ENCODE measurements around the gene ZFYVE9.
"Not testable (repeated sequence)": the region's sequence is repeated elsewhere in the genome, so short reads cannot be mapped to it uniquely, and the experiment has no call there.

Gene ZFYVE9

GRCh38 chr1:52123622-52124021, 18.3 kb upstream of the ZFYVE9 start:
- Histone ChIP-seq H3K27ac (ENCODE audit: low read depth in 2 of 2, low read length in 2 of 2) (no peak overlapping the region), H3K9ac (ENCODE audit: low read depth in 1 of 2, low read length in 2 of 2) (no peak overlapping the region)

DNA sequence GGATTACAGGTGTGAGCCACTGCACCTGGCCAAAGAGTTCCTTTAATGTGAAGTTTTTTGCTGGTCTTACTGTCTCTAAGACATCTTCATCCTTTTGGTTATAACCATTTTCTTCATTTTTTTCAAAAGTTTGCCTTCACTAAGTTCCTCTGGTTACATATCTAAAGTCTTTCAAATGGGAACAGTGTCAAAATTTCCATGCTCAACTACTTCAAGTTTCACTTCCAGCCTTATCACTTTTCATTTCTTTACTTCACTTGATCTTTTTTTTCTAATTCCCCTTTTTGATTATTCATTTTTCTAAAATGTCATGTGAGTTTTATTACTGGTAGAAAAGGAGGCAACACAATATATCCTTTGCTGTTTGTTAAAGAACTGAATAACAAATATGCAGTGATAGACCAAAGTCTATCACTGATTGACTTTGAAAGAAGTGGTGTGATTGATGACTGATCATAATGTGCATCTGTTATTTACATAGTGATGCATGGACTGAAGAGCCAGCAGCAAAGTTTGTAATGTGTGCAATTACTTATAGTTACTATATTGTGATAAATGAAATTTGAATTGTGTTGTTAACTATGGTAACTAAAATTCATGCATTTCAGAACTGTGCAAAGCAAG, 16.0 kb upstream of the ZFYVE9 start:
- Histone ChIP-seq H3K27me3 (ENCODE audit: control insufficient read depth in 2 of 2, insufficient read depth in 2 of 2, low read length in 2 of 2) (no peaks in the 10 kb centered on the region), H3K36me3 (ENCODE audit: control insufficient read depth in 2 of 2, insufficient read depth in 2 of 2, low read length in 2 of 2) (no peaks in the 10 kb centered on the region), H3K27ac (ENCODE audit: low read depth in 2 of 2, low read length in 2 of 2) (no peak overlapping the region), H3K9ac (ENCODE audit: low read depth in 1 of 2, low read length in 2 of 2) (no peak overlapping the region), H3K4me1 (ENCODE audit: control insufficient read depth in 2 of 2, insufficient read depth in 2 of 2, low read length in 2 of 2) (no peaks in the 10 kb centered on the region), H3K4me3 (ENCODE audit: low read length in 2 of 2) (no peak overlapping the region), H3K9me3 (ENCODE audit: control insufficient read depth in 2 of 2, low read length in 2 of 2) (no peaks in the 10 kb centered on the region)

More at GRCh38 chr1:52123622-52124021, 18.3 kb upstream of the ZFYVE9 start:
- no peak overlapping the region for H3K4me3 ChIP-seq (ENCODE audit: low read length in 2 of 2)
- H3K36me3 ChIP-seq (ENCODE audit: control insufficient read depth in 2 of 2, insufficient read depth in 2 of 2, low read length in 2 of 2) = no peaks in the 10 kb centered on the region
- H3K4me1 ChIP-seq (ENCODE audit: control insufficient read depth in 2 of 2, insufficient read depth in 2 of 2, low read length in 2 of 2) = no peaks in the 10 kb centered on the region
- H3K9me3 ChIP-seq (ENCODE audit: control insufficient read depth in 2 of 2, low read length in 2 of 2) = no peaks in the 10 kb centered on the region
- H3K27me3 ChIP-seq (ENCODE audit: control insufficient read depth in 2 of 2, insufficient read depth in 2 of 2, low read length in 2 of 2) = no peaks in the 10 kb centered on the region

- Histone ChIP-seq H3K9ac (ENCODE audit: low read depth in 1 of 2, low read length in 2 of 2) (no peak overlapping the region), H3K4me3 (ENCODE audit: low read length in 2 of 2) (no peak overlapping the region), H3K27me3 (ENCODE audit: control insufficient read depth in 2 of 2, insufficient read depth in 2 of 2, low read length in 2 of 2) (no peaks in the 10 kb centered on the region), H3K27ac (ENCODE audit: low read depth in 2 of 2, low read length in 2 of 2) (no peak overlapping the region), H3K9me3 (ENCODE audit: control insufficient read depth in 2 of 2, low read length in 2 of 2) (no peaks in the 10 kb centered on the region), H3K36me3 (ENCODE audit: control insufficient read depth in 2 of 2, insufficient read depth in 2 of 2, low read length in 2 of 2) (no peaks in the 10 kb centered on the region), H3K4me1 (ENCODE audit: control insufficient read depth in 2 of 2, insufficient read depth in 2 of 2, low read length in 2 of 2) (no peaks in the 10 kb centered on the region)
These were observed 14.4 kb upstream of the ZFYVE9 start for GRCh38 chr1:52127181-52128180.

DNA sequence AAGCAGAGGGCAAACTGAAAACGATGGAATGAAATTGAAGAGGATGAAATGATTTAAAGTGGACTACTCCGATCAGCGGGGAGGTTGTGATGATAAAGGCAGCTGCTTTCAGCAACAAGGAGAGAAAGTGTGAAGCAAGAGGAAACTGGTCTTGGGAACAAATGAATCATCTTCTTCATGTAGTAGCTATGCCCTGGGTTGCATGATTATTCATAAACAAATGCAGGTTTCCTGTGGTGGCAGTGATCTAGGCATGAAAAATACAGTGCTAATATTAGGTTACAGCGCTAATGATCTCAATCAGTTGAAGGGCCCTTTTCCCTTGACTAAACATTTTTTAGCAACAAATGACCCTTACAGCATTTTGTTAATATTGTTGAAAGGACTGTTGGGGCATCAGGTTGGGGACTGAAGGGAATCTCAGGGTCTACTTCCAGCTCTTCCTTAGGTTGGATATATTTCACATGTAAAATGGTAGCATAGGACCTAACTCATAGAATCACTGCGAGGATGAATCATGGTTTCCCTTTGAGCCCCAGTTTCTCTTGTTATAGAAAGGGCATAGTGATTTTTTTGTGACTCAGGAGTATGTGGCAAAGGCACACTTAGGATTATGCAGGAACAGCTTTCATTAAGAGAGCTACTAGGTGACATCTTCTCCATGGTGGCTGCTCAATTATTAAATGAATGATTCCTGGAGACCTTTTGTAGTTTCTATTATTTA, 1.9 kb upstream of the ZFYVE9 start:
- no peaks in the 10 kb centered on the region for H3K9me3 ChIP-seq (ENCODE audit: control insufficient read depth in 2 of 2, low read length in 2 of 2)
- no peak overlapping the region for H3K4me3 ChIP-seq (ENCODE audit: low read length in 2 of 2)
- no peak overlapping the region for H3K9ac ChIP-seq (ENCODE audit: low read depth in 1 of 2, low read length in 2 of 2)
- H3K27me3 ChIP-seq (ENCODE audit: control insufficient read depth in 2 of 2, insufficient read depth in 2 of 2, low read length in 2 of 2) = no peaks in the 10 kb centered on the region
- no peak overlapping the region for H3K27ac ChIP-seq (ENCODE audit: low read depth in 2 of 2, low read length in 2 of 2)
- H3K4me1 ChIP-seq (ENCODE audit: control insufficient read depth in 2 of 2, insufficient read depth in 2 of 2, low read length in 2 of 2) = peaks cover 7 to 16% of the 10 kb centered on the region in 2 donors
- H3K36me3 ChIP-seq (ENCODE audit: control insufficient read depth in 2 of 2, insufficient read depth in 2 of 2, low read length in 2 of 2) = no peaks in the 10 kb centered on the region

DNA sequence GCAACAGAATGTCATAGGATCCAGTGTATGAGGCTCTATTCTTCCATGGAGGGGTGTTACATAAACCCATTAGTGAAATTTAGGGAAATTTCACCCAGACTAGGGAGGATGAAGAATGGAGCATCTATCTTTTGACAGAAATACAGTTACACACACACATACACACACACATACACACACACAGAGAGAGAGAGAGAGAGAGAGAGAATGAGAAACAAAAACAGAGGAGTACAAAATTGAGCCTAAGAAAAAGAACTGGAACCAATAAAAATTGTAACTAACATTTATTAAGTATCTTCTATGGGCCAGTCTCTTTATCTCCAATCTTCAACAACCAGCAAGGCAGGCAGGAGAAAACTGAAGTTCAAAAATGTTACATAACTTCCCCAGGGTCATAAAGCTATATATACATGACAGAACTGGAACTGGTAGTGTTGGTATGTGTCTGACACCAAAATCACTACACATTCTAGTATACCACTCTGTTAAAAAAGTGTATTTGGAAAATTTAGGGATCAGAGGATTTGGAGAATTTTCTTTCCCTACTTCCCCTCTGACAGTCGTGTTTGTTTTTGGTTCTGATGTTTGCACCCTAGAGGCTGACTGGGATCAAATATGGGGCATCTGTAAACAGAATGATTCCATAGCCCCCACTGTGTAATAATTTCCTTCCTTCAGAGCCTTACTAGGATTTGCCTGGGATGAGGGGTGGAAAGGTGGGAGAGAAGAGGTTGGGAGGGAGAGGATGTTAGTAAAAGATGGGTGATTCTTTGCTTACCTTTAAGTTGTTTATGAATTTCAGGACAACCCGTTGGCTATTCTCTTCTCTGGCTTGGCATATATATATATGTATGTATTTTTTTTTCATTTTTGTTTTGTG, 1.0 kb upstream of the ZFYVE9 start:
- Histone ChIP-seq H3K4me1 (ENCODE audit: control insufficient read depth in 2 of 2, insufficient read depth in 2 of 2, low read length in 2 of 2) (peaks cover 8 to 18% of the 10 kb centered on the region in 2 donors), H3K27me3 (ENCODE audit: control insufficient read depth in 2 of 2, insufficient read depth in 2 of 2, low read length in 2 of 2) (no peaks in the 10 kb centered on the region), H3K4me3 (ENCODE audit: low read length in 2 of 2) (peak overlapping the region in 1 of 2 donors; percentile 68), H3K9me3 (ENCODE audit: control insufficient read depth in 2 of 2, low read length in 2 of 2) (no peaks in the 10 kb centered on the region), H3K36me3 (ENCODE audit: control insufficient read depth in 2 of 2, insufficient read depth in 2 of 2, low read length in 2 of 2) (no peaks in the 10 kb centered on the region), H3K9ac (ENCODE audit: low read depth in 1 of 2, low read length in 2 of 2) (peak overlapping the region; percentile 75 to 92), H3K27ac (ENCODE audit: low read depth in 2 of 2, low read length in 2 of 2) (peak overlapping the region; percentile 70 to 85)

- H3K4me1 ChIP-seq (ENCODE audit: control insufficient read depth in 2 of 2, insufficient read depth in 2 of 2, low read length in 2 of 2) = peaks cover 8 to 18% of the 10 kb centered on the region in 2 donors
These were observed 613 bp downstream of the ZFYVE9 start for GRCh38 chr1:52142220-52143183.

GRCh38 chr1:52145137-52145536, 3.2 kb downstream of the ZFYVE9 start:
- Histone ChIP-seq H3K27ac (ENCODE audit: low read depth in 2 of 2, low read length in 2 of 2) (no peak overlapping the region), H3K4me3 (ENCODE audit: low read length in 2 of 2) (no peak overlapping the region), H3K9ac (ENCODE audit: low read depth in 1 of 2, low read length in 2 of 2) (no peak overlapping the region), H3K36me3 (ENCODE audit: control insufficient read depth in 2 of 2, insufficient read depth in 2 of 2, low read length in 2 of 2) (no peaks in the 10 kb centered on the region), H3K4me1 (ENCODE audit: control insufficient read depth in 2 of 2, insufficient read depth in 2 of 2, low read length in 2 of 2) (peaks cover 8 to 18% of the 10 kb centered on the region in 2 donors), H3K27me3 (ENCODE audit: control insufficient read depth in 2 of 2, insufficient read depth in 2 of 2, low read length in 2 of 2) (no peaks in the 10 kb centered on the region), H3K9me3 (ENCODE audit: control insufficient read depth in 2 of 2, low read length in 2 of 2) (no peaks in the 10 kb centered on the region)

More at GRCh38 chr1:52142220-52143183, 613 bp downstream of the ZFYVE9 start:
- Histone ChIP-seq H3K9ac (ENCODE audit: low read depth in 1 of 2, low read length in 2 of 2) (peak overlapping the region; percentile 69 to 92), H3K9me3 (ENCODE audit: control insufficient read depth in 2 of 2, low read length in 2 of 2) (no peaks in the 10 kb centered on the region), H3K36me3 (ENCODE audit: control insufficient read depth in 2 of 2, insufficient read depth in 2 of 2, low read length in 2 of 2) (no peaks in the 10 kb centered on the region), H3K4me3 (ENCODE audit: low read length in 2 of 2) (peak overlapping the region; percentile 74 to 81), H3K27me3 (ENCODE audit: control insufficient read depth in 2 of 2, insufficient read depth in 2 of 2, low read length in 2 of 2) (no peaks in the 10 kb centered on the region), H3K27ac (ENCODE audit: low read depth in 2 of 2, low read length in 2 of 2) (peak overlapping the region; percentile 85)

DNA sequence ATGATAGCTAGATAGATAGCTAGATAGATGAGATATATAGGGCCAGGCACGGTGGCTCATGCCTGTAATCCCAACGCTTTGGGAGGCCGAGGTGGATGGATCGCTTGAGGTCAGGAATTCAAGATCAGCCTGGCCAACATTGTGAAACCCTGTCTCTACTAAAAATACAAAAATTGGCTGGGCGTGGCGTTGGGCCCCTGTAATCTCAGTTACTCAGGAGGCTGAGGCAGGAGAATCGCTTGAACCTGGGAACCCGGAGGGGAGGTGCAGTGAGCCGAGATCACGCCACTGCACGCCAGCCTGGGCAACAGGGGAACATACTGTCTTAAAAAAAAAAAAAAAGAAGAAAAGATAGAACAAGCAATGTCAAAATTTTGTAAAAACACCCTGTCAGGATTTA, 8.6 kb downstream of the ZFYVE9 start:
- not testable (repeated sequence) for H3K4me1 ChIP-seq (ENCODE audit: control insufficient read depth in 2 of 2, insufficient read depth in 2 of 2, low read length in 2 of 2); H3K27me3 ChIP-seq (ENCODE audit: control insufficient read depth in 2 of 2, insufficient read depth in 2 of 2, low read length in 2 of 2); H3K9ac ChIP-seq (ENCODE audit: low read depth in 1 of 2, low read length in 2 of 2); H3K36me3 ChIP-seq (ENCODE audit: control insufficient read depth in 2 of 2, insufficient read depth in 2 of 2, low read length in 2 of 2); H3K9me3 ChIP-seq (ENCODE audit: control insufficient read depth in 2 of 2, low read length in 2 of 2); H3K4me3 ChIP-seq (ENCODE audit: low read length in 2 of 2); H3K27ac ChIP-seq (ENCODE audit: low read depth in 2 of 2, low read length in 2 of 2)

Data from mucosa of rectum (tissue), 2 donors.